GF-D8 (cell line): ENCODE measurements around the gene CAMKK2.
"Not testable (repeated sequence)": the region's sequence is repeated elsewhere in the genome, so short reads cannot be mapped to it uniquely, and the experiment has no call there.

Experiments
- DNase-seq: peaks from one replicate; lab custom pipeline; 2025; lab: John Stamatoyannopoulos, UW

Gene CAMKK2

DNA sequence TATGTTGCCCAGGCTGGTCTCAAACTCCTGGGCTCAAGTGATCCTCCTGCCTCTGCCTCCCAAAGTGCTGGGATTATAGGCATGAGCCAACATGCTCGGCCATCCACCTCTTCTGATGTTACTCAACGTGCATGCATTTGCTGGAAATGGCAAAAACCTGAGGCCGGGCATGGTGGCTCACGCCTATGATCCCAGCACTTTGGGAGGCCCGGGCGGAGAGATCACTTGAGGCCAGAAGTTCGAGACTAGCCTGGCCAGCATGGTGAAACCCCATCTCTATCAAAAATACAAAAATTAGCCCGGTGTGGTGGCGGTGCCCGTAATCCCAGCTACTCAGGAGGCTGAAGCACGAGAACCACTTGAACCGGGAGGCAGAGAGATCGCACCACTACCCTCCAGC is 1.9 kb upstream of the CAMKK2 start:
- DNase-seq: not testable (repeated sequence)

DNA sequence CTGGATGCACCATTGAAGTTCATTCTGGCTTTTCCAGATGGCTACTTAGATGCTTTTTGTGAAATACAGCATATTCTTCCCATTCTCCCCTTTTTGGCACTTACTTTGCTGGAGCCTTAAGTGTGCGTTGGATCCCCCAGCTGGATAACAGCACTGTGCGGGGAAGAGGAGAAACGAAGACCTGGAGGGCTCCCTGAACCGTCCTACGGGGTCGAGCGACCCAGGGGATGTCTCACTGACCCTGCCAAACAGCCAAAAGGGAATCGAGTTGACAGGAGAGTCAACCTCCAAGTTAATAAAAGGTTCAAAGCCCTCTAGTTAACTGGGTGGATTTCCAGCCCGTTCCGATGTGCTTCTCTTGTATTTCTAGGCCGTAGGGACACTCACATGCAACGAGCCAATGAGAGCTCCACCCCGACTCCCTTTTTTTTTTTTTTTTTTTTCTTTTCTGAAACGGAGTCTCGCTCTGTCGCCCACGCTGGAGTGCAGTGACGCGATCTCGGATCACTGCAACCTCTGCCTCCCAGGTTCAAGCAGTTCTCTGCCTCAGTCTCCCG is 1.0 kb upstream of the CAMKK2 start:
- DNase-seq: no peak

DNA sequence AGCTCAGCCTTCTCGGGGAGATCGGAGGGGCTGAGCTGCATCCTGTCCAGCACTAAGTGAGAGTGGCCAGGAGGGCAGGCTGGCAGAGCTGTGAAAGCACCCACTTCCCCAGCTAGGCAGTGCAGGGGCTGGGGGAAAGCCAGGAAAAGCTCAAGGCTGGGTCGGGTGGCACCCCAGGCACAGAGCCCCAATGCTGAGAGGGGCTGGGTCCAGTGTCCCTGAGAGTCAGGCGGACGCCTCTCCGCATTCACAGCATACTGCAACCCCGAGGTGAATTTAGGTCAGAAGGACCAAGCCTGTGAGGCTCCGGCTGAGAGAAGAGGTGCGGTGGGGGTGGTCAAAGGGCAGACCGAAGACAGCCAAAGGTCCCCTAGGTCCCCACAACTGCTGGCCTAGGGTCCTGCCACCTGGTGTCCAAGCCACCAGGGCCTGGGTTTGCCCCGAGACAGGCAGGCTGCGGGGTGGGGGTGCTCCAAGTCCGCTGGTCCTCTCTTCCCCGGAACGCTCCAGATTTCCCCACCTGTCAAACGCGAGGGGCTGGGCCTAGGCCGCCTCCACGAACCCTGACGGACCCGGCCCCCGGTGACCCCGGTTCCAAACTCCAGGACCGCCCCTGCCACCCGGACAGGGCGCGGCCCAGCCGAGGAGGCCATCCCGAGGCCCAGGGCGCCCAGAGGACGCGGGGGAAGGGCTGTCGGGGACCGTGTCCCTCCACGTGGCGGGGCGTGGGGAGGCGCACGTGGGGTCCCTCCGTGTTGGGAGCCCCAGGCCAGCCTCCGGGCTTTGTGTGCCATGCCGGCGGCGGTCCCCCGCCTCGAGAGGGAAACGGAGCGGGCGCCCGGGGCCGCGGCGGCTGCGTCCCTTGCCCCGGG is 527 bp downstream of the CAMKK2 start:
- DNase-seq: no peak

DNA sequence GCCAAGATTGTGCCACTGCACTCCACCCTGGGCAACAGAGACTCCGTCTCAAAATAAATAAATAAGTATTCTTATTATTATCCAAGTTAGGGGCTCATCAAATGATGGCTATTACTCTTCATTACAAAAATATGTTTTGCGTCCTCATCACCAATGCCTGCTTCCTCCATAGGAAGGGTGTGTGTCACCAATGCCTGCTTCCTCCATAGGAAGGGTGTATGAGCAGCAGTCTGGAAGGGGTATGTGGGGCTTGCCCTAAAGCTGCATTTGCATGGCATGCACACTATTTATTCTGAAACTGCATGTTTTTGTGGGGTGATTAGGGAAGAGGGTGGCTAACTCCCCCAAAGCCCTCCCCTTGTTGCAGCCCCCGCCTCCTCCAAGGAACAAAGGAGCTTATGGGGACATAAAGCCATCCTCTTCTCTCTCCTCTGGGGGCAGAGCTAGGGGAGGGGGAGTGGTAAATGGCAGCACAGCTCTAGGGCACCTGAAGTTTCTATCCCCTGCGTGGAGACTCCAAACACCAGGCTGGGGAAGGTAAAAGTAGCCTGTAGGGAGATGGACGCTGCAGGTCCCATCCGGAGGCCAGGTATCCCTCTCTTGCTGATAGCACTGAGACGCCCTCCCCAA is 1.3 kb downstream of the CAMKK2 start:
- no peak for DNase-seq

DNA sequence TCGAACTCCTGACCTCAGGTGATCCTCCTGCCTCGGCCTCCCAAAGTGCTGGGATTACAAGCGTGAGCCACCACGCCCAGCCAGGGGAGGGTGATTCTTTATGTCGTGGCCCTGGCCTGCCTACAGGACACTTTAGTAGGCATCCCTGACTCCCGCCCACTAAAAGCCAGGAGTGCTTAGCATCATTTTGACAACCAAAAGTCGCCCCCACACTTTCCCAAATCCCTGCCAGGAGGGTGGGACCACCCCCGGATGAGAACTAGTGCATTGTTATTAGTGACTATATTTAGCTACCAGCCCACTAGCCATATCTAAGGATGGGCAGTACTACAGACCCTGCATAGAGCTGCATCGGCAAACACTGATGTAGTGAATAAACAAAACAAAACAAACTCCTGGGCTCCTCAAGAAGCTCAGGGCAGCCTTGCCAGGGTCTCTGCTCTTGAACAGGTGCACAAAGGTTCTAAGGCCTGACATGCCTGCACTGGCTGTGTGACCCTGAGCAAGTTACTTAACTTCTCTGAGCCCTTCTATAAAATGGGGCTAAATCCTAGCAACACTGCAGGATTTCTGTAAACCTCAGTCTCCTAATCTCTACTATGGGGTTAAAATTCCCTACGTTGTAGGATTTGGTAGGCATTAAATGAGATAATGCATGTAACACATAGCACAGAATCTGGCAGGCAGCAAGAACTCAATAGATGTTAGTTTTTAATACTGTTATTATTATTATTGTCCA is 2.2 kb downstream of the CAMKK2 start:
- no peak for DNase-seq

DNA sequence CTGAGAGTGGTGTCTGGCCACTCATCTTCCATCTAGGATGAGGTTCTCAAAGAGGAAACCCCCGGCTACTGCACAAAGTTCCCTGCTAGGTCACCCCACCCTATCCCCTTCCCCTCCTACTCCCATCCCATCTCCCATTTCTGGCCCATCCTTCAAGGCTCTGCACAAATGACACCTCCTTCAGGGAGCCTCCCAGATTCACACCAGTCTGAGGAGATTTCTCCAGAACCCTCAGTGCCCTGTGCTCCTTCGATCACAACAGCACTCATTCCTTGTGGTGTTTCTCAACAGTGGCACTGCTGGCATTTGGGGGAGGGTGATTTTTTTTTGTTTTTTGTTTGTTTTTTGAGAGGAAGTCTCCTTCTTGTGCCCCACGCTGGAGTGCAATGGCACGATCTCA is 2.9 kb downstream of the CAMKK2 start:
- no peak for DNase-seq

DNA sequence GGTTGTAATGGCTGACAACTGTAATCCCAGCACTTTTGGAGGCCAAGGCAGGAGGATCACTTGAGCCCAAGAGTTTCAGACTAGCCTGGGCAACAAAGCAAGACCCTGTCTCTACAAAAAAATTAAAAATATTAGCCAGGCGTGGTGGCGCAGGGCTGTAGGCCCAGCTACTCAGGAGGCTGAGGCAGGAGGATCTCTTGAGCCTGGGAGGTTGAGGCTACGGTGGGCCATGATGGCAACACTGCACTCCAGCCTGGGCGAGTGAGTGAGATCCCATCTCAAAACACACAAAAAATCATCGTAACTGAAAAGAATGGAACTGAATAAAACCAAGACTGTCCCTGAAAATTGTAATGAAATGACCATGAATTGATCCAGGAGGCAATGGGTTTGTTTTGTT is 6.1 kb downstream of the CAMKK2 start:
- DNase-seq: no peak

DNA sequence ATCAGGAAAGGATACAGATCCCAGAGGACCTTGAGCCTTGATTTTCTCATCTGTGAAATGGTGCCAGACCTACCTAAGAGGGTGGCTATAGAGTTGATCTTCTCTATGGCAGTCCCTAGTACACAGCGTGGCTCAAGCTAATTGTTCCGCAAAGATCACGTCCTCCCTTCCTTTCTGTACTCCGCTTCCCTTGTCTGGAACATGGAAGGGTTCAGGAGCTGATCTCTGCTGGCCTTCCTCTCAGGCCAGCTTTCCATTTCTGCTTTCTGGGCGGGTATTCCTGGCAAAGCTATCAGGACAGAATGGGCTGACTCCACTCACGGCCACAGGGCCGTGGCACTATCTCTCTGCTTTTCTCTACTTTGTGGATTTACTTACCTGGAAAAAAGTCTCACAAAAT is 6.5 kb downstream of the CAMKK2 start:
- no peak for DNase-seq

DNA sequence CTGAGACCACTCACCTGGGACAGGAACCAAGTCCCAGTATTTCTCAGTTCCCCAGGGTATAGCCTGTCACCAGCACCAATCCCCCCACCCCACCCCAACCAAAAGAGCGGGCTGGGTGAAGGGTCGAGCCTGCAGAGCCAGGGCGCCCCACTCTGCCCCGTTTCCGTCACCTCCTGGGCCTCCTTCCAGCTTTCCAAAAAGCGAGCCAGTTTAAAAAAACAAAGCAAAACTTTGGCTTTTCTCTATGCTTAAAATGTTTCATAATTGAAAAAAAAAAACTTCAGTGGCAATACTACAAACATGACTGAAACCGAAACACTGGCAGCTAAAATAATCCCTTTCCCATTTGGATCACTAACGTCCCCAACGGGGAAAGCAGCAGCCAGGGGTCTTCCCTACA is 7.5 kb downstream of the CAMKK2 start:
- no peak for DNase-seq

DNA sequence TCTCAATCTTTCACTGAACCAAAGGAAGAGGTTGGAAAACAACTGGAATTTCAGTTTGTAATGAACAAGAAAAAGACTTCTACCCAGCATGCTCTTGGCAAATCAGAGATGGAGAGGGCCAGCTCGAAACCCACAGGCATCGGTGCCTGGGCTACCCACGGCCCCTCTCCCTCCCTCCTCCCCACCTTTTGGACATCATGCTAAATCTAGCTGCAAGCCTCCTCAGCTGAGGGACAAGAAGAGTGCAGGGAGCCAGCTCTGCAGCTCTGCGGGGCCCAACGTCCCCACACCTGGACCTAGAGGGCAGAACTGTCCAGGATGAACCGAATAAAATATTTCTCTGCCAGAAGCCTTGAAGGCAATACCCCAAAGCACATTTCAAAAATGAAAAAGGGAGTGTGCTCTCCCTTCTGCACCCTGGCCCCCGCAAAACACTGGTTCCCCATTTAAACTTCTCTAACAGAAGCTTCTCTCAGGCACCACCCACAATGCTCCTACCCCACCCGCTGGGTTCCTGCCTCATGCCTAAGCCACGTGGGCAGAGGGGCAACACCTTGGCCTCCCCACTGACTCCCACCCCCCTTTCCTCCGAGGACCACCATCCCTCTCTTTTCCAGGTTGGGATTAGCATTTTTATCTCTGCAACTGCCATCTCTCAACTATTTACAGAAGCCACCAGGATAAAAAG is 8.2 kb downstream of the CAMKK2 start:
- peak; percentile 48 for DNase-seq

DNA sequence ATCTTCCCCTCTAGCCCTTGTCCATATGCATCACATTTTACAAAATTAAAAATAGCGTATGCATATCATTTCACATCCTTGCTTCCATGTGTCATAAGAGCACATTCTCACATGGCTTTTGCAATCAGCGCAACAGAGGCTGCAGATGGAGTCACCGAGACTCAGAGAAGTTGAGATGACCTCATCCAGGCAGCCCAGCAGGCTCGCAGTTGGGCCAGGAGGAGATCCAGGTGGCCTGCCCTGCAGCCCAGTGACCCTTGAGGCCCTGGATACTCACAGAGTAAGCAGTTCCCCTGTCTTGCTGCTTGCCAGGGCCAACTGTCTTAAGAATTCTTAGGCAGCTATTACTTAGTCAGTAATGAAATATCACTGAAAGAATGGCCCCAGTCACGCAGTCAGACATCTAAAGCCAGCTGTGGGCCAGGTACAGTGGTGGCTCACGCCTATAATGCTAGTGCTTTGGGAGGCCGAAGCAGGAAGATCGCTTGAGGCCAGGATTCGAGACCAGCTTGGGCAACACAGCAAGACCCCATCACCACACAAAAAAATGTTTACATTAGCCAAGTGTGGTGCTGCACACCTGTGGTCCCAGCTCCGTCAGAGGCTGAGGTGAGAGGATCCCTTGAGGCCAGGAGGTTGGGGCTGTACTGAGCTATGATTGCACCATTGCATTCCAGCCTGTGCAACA is 9.1 kb downstream of the CAMKK2 start:
- no peak for DNase-seq

DNA sequence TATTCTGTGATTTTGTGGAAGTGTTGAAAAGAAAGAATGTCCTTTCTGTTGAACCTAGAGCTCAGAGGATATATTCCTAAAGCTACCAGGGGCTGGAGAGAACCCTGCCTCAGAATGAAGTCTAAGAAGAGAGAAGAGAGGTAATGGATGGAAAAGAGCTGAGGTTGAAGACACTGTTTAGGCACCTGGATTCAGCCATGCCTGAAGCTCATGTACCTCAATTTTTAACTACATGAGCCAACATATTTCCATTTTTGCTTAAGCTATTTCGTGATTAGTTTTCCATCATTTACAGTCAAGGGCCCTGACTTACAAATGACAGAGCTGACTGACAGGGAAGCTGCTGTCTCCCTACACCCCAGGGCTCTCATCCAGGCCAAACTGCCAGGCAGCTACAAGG is 10.7 kb downstream of the CAMKK2 start:
- no peak for DNase-seq

DNA sequence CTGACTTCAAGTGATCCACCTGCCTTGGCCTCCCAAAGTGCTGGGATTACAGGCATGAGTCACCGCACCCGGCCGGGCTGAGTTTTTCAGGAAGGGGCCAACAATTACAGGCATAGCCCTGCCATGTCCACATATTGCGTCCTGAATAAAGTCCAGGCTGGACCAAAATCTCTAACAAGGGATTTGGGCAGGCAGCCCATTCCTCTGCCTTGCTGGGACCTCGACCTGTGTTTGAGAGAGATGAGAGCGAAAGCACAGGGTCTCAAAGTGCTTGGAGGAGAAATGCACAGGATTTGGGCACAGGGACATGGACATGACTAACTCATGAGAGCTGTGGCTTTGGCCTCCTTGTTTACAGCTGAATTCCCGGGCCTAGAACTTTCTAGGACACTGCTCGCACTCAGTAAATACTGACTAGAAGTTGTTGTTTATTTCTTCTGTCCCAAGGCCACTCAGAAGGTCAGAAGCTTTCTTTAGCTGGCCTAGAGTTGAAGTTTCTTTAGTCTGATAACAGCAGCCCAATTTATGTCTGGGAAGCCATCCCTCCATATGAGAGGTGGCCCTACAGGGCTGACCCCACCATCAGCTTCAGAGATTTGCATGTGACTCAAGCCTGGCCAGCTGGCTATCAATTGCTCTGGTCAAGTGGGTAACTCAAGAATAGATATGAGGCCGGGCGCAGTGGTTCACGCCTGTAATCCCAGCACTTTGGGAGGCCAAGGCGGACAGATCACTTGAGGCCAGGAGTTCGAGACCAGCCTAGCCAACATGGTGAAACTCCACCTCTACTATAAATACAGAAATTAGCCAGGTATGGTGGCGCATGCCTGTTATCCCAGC is 11.7 kb downstream of the CAMKK2 start:
- no peak for DNase-seq

DNA sequence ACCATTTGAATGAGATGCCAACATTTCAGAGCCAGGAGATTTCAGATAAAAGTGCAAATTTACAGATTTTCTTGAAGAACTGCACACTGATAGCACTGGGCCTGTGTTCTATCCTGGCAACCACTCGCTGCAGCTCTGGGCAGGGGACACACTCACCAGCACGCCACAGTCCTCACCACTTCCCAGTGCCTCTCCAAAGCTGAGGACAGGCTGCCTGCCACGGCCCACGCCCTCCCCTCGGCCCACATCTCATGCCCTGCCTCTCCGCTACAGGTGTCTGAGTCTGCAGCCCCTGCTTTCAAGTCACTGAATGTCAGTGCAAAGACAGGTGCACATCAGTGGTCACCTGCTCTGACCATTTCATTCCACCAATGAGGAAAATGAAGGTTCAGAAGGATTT is 12.7 kb downstream of the CAMKK2 start:
- DNase-seq: no peak

DNA sequence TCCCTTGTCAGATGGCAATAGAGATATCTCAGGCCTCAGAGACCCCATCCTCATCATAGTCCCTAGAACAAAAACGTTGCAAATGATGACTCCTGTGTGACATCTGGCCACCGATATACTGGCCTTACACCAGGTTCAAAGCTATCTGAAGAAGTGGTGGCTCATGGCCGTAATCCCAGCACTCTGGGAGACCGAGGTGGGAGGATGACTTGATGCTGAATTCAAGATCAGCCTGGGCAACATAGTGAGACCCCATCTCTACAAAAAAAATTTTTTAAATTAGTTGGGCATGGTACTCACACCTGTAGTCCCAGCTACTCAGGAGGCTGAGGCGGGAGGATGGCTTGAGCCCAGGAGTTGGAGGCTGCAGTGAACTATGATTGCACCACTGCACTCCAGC is 13.1 kb downstream of the CAMKK2 start:
- no peak for DNase-seq

DNA sequence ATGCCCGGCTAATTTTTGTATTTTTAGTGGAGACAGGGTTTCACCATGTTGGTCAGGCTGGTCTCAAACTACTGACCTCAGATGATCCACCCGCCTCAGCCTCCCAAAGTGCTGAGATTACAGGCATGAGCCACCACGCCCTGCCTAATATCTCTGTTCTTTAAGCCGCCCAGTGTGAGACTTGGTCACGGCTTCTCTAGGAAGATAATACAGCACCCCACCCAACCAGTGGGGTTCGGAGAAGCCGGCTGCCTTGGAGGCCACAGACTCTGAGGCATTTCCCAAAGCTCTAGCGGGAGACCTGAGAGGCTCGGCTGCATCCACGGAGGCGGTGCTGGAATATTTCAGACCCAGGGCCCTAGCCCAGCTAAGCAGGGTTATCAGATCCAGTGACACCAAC is 13.6 kb downstream of the CAMKK2 start:
- DNase-seq: not testable (repeated sequence)

DNA sequence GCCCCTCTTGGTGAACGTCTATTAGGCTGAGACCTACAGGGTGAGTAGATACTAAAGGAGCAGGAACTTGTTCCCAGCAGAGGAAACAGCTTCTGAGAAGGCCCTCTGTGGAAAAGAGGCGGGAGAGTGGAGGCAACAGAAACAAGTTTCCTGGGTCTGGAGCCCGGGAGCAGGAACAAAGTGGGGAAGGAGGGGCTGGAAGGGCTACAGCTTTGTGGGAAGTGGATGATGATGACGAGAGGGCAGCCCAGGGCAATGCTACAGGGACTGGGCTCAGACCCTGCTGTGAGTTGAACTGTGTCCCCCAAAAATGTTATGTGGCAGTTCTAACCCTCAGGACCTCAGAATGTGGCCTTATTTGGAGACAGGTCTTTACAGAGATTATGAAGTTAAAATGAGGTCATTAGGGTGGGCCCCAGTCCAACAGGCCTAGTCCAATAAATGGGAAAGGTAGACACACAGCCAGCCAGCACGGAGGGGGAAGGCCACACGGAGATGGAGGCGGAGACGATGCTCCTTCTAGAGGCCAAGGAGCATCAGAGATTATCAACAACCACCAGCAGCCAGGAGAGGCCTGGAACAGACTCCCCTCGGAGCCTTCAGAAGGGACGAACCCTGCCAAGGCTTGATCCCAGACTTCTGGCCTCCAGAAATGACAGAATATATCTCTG is 14.3 kb downstream of the CAMKK2 start:
- DNase-seq: no peak

DNA sequence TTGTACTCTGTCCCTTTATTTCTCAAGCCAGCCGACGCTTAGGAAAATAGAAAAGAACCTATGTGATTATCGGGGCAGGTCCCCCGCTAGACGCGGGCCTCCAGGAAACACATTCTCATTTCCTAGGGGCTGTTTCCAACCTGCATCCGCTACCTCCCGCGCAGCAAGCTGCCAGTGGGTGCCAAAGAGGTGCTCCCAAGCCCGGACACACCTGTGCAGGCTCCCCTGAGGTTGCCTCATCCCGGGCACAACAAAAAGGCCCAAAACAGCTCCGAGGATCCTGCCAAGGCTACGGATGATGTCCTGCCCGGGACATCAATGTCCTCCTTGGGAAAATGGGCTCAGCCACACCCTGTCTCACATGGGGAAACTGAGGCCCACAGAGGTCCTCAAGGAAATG is 15.4 kb downstream of the CAMKK2 start:
- not testable (repeated sequence) for DNase-seq

DNA sequence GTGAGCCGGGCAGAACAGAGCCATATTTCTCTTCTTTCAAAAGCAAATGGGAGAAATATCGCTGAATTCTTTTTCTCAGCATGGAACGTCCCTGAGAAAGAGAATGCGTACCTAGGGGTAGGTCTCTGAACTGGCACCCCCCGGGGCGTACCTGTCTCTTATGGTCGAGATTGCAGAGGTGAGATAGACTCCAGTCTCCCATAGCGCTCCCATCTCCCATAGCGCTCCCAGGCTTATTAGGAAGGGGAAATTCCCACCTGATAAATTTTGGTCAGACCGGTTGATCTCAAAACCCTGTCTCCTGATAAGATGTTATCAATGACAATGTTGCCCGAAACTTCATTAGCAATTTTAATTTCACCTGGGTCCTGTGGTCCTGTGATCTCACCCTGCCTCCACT is 16.0 kb downstream of the CAMKK2 start:
- DNase-seq: not testable (repeated sequence)

DNA sequence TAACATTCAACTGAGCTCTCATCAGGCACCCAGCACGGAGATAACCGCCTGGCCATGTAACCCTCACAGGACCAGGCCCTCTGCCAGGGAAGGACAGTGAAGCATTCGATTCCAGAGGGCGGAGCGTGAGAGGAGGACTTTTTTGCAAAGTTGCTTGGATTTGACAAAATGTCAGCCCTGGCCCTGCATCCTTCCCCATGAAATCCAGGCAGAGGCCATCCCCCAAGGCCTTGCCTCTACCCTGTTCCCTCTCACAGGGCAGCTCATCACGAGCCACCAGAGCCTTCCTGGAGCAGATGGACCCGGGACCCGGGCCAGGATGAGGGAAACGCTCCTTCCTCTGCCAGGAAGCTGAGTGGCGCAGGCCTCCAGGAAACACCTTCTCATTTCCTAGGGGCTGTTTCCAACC is 17.0 kb downstream of the CAMKK2 start:
- DNase-seq: no peak
